Nephron (organoid): ENCODE results near the gene FRY.
A peak's percentile ranks its signal among the peaks of the same experiment; 100 is the strongest.
"Not testable (repeated sequence)": the region's sequence is repeated elsewhere in the genome, so short reads cannot be mapped to it uniquely, and the experiment has no call there.

ENCODE experiments used
- H3K27ac Mint-ChIP-seq, 3 experiments: 2 replicates each; pipeline ENCODE4 v1.8.0; 2020; ENCODE audit warnings: mixed read lengths in 3 of 3, mild to moderate bottlenecking in 2 of 3, moderate library complexity in 1 of 3
- H3K27me3 Mint-ChIP-seq: 2 replicates; pipeline ENCODE4 v1.8.0; 2021; ENCODE audit warnings: low read depth, mild to moderate bottlenecking, moderate library complexity, mixed read lengths
- H3K36me3 Mint-ChIP-seq: 2 replicates; pipeline ENCODE4 v1.8.0; 2020; ENCODE audit warnings: low read depth, mixed read lengths
- H3K4me1 Mint-ChIP-seq: 2 replicates; pipeline ENCODE4 v1.8.0; 2020; ENCODE audit warnings: mixed read lengths
- H3K4me3 Mint-ChIP-seq, 3 experiments: 2 replicates each; pipeline ENCODE4 v1.8.0; 2020; ENCODE audit warnings: mild to moderate bottlenecking in 3 of 3, mixed read lengths in 3 of 3, moderate library complexity in 2 of 3
- H3K9me3 Mint-ChIP-seq: 2 replicates; pipeline ENCODE4 v1.8.0; 2020; ENCODE audit warnings: mixed read lengths
- CTCF ChIP-seq, 3 experiments: fragments of 200-600 bp; sonication (generic); IDR thresholded peaks; one replicate each; pipeline ENCODE4 v1.5.0; 2021; ENCODE audit warnings: antibody characterized with exemption in 3 of 3; ENCODE audit not compliant: unreplicated experiment in 3 of 3

The FRY gene

GRCh38 chr13:31987535-31988170, 43.9 kb upstream of the FRY start:
- no peak overlapping the region for H3K27ac Mint-ChIP-seq
- H3K36me3 Mint-ChIP-seq: no peaks in the 10 kb centered on the region
- H3K4me1 Mint-ChIP-seq: peaks cover 8% of the 10 kb centered on the region
- H3K4me3 Mint-ChIP-seq: no peak overlapping the region
- no peak for TF ChIP-seq CTCF (IDR thresholded peaks at IDR 0.05; ENCODE audit: unreplicated experiment in 3 of 3)
- no peaks in the 10 kb centered on the region for H3K27me3 Mint-ChIP-seq
- H3K9me3 Mint-ChIP-seq: no peaks in the 10 kb centered on the region

DNA sequence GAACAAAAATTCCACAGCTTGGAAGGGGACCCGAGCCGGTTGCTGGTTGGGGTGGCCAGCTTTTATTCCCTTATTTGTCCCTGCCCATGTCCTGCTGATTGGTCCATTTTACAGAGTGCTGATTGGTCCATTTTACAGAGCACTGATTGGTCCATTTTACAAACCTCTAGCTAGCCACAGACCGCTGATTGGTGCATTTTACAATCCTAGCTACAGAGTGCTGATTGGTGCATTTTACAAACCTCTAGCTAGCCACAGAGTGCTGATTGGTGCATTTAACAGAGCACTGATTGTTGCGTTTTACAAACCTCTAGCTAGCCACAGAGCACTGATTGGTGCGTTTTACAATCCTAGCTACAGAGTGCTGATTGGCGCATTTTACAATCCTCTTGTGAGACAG, 37.2 kb upstream of the FRY start:
- H3K4me1 Mint-ChIP-seq, H3K27ac Mint-ChIP-seq, H3K9me3 Mint-ChIP-seq, H3K36me3 Mint-ChIP-seq, H3K4me3 Mint-ChIP-seq, H3K27me3 Mint-ChIP-seq: not testable (repeated sequence)

GRCh38 chr13:31996601-31997000, 35.0 kb upstream of the FRY start:
- no peak overlapping the region for H3K4me3 Mint-ChIP-seq
- no peaks in the 10 kb centered on the region for H3K36me3 Mint-ChIP-seq
- H3K27ac Mint-ChIP-seq: peak overlapping the region in 1 of 3 experiments; percentile 0
- H3K4me1 Mint-ChIP-seq: no peaks in the 10 kb centered on the region
- no peak for TF ChIP-seq CTCF (IDR thresholded peaks at IDR 0.05; ENCODE audit: unreplicated experiment in 3 of 3)
- H3K27me3 Mint-ChIP-seq: no peaks in the 10 kb centered on the region
- peaks cover 2% of the 10 kb centered on the region for H3K9me3 Mint-ChIP-seq

DNA sequence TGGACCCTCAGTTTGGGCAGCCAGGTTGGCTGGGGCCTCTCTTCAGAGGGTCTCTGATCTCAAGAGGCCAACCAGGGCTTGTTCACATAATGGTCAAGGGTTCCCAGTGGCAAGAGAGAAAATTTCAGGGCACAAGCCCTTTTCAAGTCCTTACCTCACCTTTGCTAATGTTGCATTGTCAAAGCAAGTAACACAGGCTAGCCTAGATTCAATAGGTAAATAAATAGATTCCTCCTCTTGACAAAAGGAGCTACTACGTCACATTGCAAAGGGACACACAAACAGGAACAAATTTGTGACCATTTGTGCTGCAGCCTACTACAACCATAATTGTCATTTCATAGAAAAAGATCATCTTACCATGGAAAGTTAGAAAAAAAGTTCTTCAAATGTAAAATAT, 33.9 kb upstream of the FRY start:
- Mint-ChIP-seq H3K4me1 (no peaks in the 10 kb centered on the region), H3K27ac (no peak overlapping the region), H3K4me3 (no peak overlapping the region), H3K36me3 (no peaks in the 10 kb centered on the region), H3K27me3 (no peaks in the 10 kb centered on the region), H3K9me3 (peaks cover 2% of the 10 kb centered on the region)
- TF ChIP-seq CTCF (IDR thresholded peaks at IDR 0.05; ENCODE audit: unreplicated experiment in 3 of 3): no peak

DNA sequence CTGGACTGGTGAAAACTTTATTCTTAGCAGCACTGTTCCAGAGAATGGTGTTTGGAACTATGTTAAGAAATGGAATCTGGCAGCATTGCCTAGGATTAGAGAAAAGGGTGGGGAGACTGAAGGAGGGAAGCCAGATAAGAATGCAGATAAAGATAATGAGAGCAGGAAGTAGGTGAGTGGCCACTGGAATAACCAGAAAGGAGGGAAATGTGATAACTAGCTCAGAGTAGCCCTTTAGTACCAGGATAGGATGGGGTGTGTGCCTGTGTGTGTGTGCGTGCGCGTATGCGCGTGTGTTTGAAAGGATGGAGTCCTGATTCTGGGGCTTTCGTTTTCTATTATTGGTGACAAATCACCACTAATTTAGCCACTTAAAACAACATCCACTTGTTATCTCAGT, 33.4 kb upstream of the FRY start:
- peak overlapping the region in 1 of 3 experiments; percentile 43 for H3K27ac Mint-ChIP-seq
- no peaks in the 10 kb centered on the region for H3K4me1 Mint-ChIP-seq
- peaks cover 2% of the 10 kb centered on the region for H3K9me3 Mint-ChIP-seq
- H3K36me3 Mint-ChIP-seq: no peaks in the 10 kb centered on the region
- H3K4me3 Mint-ChIP-seq: no peak overlapping the region
- TF ChIP-seq CTCF (IDR thresholded peaks at IDR 0.05; ENCODE audit: unreplicated experiment in 3 of 3): no peak
- no peaks in the 10 kb centered on the region for H3K27me3 Mint-ChIP-seq

GRCh38 chr13:32000754-32001153, 30.8 kb upstream of the FRY start:
- not testable (repeated sequence) for H3K27me3 Mint-ChIP-seq, H3K9me3 Mint-ChIP-seq, H3K27ac Mint-ChIP-seq, H3K4me1 Mint-ChIP-seq, H3K36me3 Mint-ChIP-seq, H3K4me3 Mint-ChIP-seq

- peak; percentile 17 to 48 (median 31) for TF ChIP-seq CTCF (IDR thresholded peaks at IDR 0.05; ENCODE audit: unreplicated experiment in 3 of 3)
- H3K4me3 Mint-ChIP-seq: no peak overlapping the region
- no peaks in the 10 kb centered on the region for H3K9me3 Mint-ChIP-seq
- no peaks in the 10 kb centered on the region for H3K27me3 Mint-ChIP-seq
- H3K4me1 Mint-ChIP-seq: no peaks in the 10 kb centered on the region
- no peaks in the 10 kb centered on the region for H3K36me3 Mint-ChIP-seq
- no peak overlapping the region for H3K27ac Mint-ChIP-seq
Observed at GRCh38 chr13:32001154-32001768, 30.3 kb upstream of the FRY start.
